HEK293 (cell line): Measurements from ENCODE around the gene SDF2L1.

ENCODE experiments used
- CTCF ChIA-PET: fragments of 350-600 bp; formaldehyde crosslinking; extraction: SDS; loops from one replicate; lab custom pipeline; 2021; ENCODE audit warnings: antibody characterized with exemption; lab: Yijun Ruan, JAX
- POLR2A ChIA-PET: fragments of 300-600 bp; formaldehyde crosslinking; extraction: SDS; loops from one replicate; lab custom pipeline; 2020; ENCODE audit warnings: antibody characterized with exemption, inconsistent platforms; lab: Yijun Ruan, JAX
- H3K27ac ChIP-seq: fragments of 200-500 bp; sonication (Bioruptor generic); 2 replicates; pipeline ENCODE4 v1.5.1; 2014; ENCODE audit warnings: low read depth, low read length, control low read depth, inconsistent platforms; ENCODE audit errors: extremely low read depth
- H3K36me3 ChIP-seq, 2 experiments: fragments of 200-500 bp in 1 of 2; sonication (Bioruptor generic) in 1 of 2; 1 replicate in 1 of 2; 2 replicates in 1 of 2; pipeline ENCODE4 v1.5.1; 2014 to 2017; ENCODE audit warnings: inconsistent platforms in 2 of 2, low read length in 2 of 2; ENCODE audit not compliant: control insufficient read depth in 2 of 2, insufficient read depth in 1 of 2
- H3K4me1 ChIP-seq: fragments of 200-500 bp; sonication (Bioruptor generic); 2 replicates; pipeline ENCODE4 v1.5.1; 2014; ENCODE audit warnings: mild to moderate bottlenecking, low read length, inconsistent platforms; ENCODE audit not compliant: control insufficient read depth, insufficient read depth
- H3K4me3 ChIP-seq: 2 replicates; pipeline ENCODE4 v1.5.1; 2011; ENCODE audit warnings: low read depth, mild to moderate bottlenecking, control low read depth, low read length, moderate library complexity
- H3K9me3 ChIP-seq: fragments of 200-500 bp; sonication (Bioruptor generic); 2 replicates; pipeline ENCODE4 v1.5.1; 2014; ENCODE audit warnings: low read depth, low read length, inconsistent platforms; ENCODE audit not compliant: control insufficient read depth, insufficient read depth
- CTCF ChIP-seq: fragments of 450-650 bp; formaldehyde crosslinking; IDR thresholded peaks from 2 replicates; pipeline ENCODE4 v1.5.1; 2016; ENCODE audit warnings: missing biosample characterization, missing genetic modification characterization
- GLI4 ChIP-seq: fragments of 450-650 bp; formaldehyde crosslinking; IDR thresholded peaks from 2 replicates; pipeline ENCODE4 v1.5.1; 2016; ENCODE audit warnings: missing biosample characterization, missing genetic modification characterization
- IKZF3 ChIP-seq: fragments of 450-650 bp; IDR thresholded peaks from 2 replicates; pipeline ENCODE4 v1.5.0; 2018; ENCODE audit warnings: missing biosample characterization, mild to moderate bottlenecking, missing genetic modification characterization, moderate library complexity
- MEIS1 ChIP-seq: sonication (generic); formaldehyde crosslinking; IDR thresholded peaks from 2 replicates; pipeline ENCODE4 v1.8.1; 2022; ENCODE audit warnings: missing genetic modification reagents, mild to moderate bottlenecking, borderline replicate concordance
- PRDM6 ChIP-seq: fragments of 450-650 bp; formaldehyde crosslinking; IDR thresholded peaks from 2 replicates; pipeline ENCODE4 v1.5.1; 2017; ENCODE audit warnings: missing biosample characterization, missing genetic modification characterization
- TRIM28 ChIP-seq: IDR thresholded peaks from 2 replicates; pipeline ENCODE4 v1.6.1; 2011; ENCODE audit warnings: low read length, control low read depth, borderline replicate concordance
- ZBTB17 ChIP-seq: fragments of 450-650 bp; formaldehyde crosslinking; IDR thresholded peaks from 2 replicates; pipeline ENCODE4 v1.5.1; 2016; ENCODE audit warnings: missing biosample characterization, missing genetic modification characterization
- ZBTB20 ChIP-seq: fragments of 450-650 bp; formaldehyde crosslinking; IDR thresholded peaks from 2 replicates; pipeline ENCODE4 v1.5.1; 2016; ENCODE audit warnings: missing biosample characterization, missing genetic modification characterization
- ZBTB21 ChIP-seq: fragments of 450-650 bp; formaldehyde crosslinking; IDR thresholded peaks from 2 replicates; pipeline ENCODE4 v1.5.1; 2017; ENCODE audit warnings: missing biosample characterization, missing genetic modification characterization
- ZBTB48 ChIP-seq: fragments of 450-650 bp; formaldehyde crosslinking; IDR thresholded peaks from 2 replicates; pipeline ENCODE4 v1.5.1; 2016; ENCODE audit warnings: missing biosample characterization, missing genetic modification characterization
- ZNF133 ChIP-seq: fragments of 450-650 bp; formaldehyde crosslinking; IDR thresholded peaks from 2 replicates; pipeline ENCODE4 v1.5.1; 2016; ENCODE audit warnings: missing biosample characterization, missing genetic modification characterization
- ZNF155 ChIP-seq: fragments of 450-650 bp; formaldehyde crosslinking; IDR thresholded peaks from 2 replicates; pipeline ENCODE4 v1.5.1; 2016; ENCODE audit warnings: missing biosample characterization, missing genetic modification characterization
- ZNF2 ChIP-seq: fragments of 450-650 bp; formaldehyde crosslinking; IDR thresholded peaks from 2 replicates; pipeline ENCODE4 v1.5.1; 2016; ENCODE audit warnings: missing biosample characterization, missing genetic modification characterization
- ZNF324 ChIP-seq: fragments of 450-650 bp; formaldehyde crosslinking; IDR thresholded peaks from 2 replicates; pipeline ENCODE4 v1.5.1; 2016; ENCODE audit warnings: missing biosample characterization, missing genetic modification characterization
- ZNF335 ChIP-seq: fragments of 450-650 bp; formaldehyde crosslinking; conservative IDR thresholded peaks from 2 replicates; pipeline ENCODE4 v1.5.1; 2016; ENCODE audit warnings: missing biosample characterization, missing genetic modification characterization
- ZNF366 ChIP-seq: fragments of 450-650 bp; formaldehyde crosslinking; conservative IDR thresholded peaks from 2 replicates; pipeline ENCODE4 v1.5.1; 2016; ENCODE audit warnings: missing biosample characterization, missing genetic modification characterization
- ZNF391 ChIP-seq: fragments of 450-650 bp; formaldehyde crosslinking; IDR thresholded peaks from 2 replicates; pipeline ENCODE4 v1.5.1; 2016; ENCODE audit warnings: low read depth, missing biosample characterization, missing genetic modification characterization, borderline replicate concordance
- ZNF394 ChIP-seq: fragments of 450-650 bp; formaldehyde crosslinking; IDR thresholded peaks from 2 replicates; pipeline ENCODE4 v1.5.1; 2016; ENCODE audit warnings: missing biosample characterization, missing genetic modification characterization, mild to moderate bottlenecking, moderate library complexity, borderline replicate concordance
- ZNF501 ChIP-seq: fragments of 450-650 bp; formaldehyde crosslinking; IDR thresholded peaks from 2 replicates; pipeline ENCODE4 v1.5.1; 2016; ENCODE audit warnings: missing biosample characterization, missing genetic modification characterization
- ZNF521 ChIP-seq: fragments of 450-650 bp; formaldehyde crosslinking; IDR thresholded peaks from 2 replicates; pipeline ENCODE4 v1.5.1; 2017; ENCODE audit warnings: missing biosample characterization, mild to moderate bottlenecking, missing genetic modification characterization
- ZNF530 ChIP-seq: fragments of 450-650 bp; formaldehyde crosslinking; IDR thresholded peaks from 2 replicates; pipeline ENCODE4 v1.5.1; 2016; ENCODE audit warnings: low read depth, missing biosample characterization, missing genetic modification characterization
- ZNF654 ChIP-seq: fragments of 450-650 bp; formaldehyde crosslinking; IDR thresholded peaks from 2 replicates; pipeline ENCODE4 v1.5.1; 2016; ENCODE audit warnings: low read depth, missing biosample characterization, missing genetic modification characterization
- ZNF692 ChIP-seq: fragments of 450-650 bp; formaldehyde crosslinking; IDR thresholded peaks from 2 replicates; pipeline ENCODE4 v1.5.1; 2016; ENCODE audit warnings: missing biosample characterization, missing genetic modification characterization

The SDF2L1 gene

GRCh38 chr22:21641417-21641788 is 699 bp upstream of the SDF2L1 start:
- CTCF ChIA-PET: interaction anchor here (0.6 to 3.3 kb wide), 8 partner anchors 11 to 552 kb away, joined by 3 to 109 read pairs (median 6); partner anchors contain the start of genes CCDC116 and YDJC
- Histone ChIP-seq H3K36me3 (peaks cover 0 to 20% of the 10 kb centered on the region in 2 experiments; a peak in 2 of 3 replicates), H3K9me3 (no peaks in the 10 kb centered on the region), H3K4me1 (no peaks in the 10 kb centered on the region), H3K4me3 (peak overlapping the region; percentile 49), H3K27ac (no peak overlapping the region)
- POLR2A ChIA-PET: interaction anchor here (0.6 to 3.0 kb wide), 11 partner anchors 10 to 73 kb away, joined by 3 to 50 read pairs (median 4); partner anchors contain the start of genes CCDC116, PPIL2 and YDJC
- TF ChIP-seq ZNF654 (peak; percentile 50), ZNF692 (0 out of 2 replicates have a peak, but pooled peaks have one; percentile 11), ZNF391 (tag by site-specific recombination) (0 out of 2 replicates have a peak, but pooled peaks have one; percentile 25), ZNF521 (tag by site-specific recombination) (no peak), ZBTB48 (no peak), ZNF133 (tag by site-specific recombination) (0 out of 2 replicates have a peak, but pooled peaks have one; percentile 49), PRDM6 (no peak), ZNF366 (tag by site-specific recombination) (no peak), ZNF530 (tag by site-specific recombination) (no peak), ZNF155 (tag by site-specific recombination) (no peak), ZBTB21 (tag by site-specific recombination) (no peak), ZNF2 (tag by site-specific recombination) (0 out of 2 replicates have a peak, but pooled peaks have one; percentile 20), CTCF (peak; percentile 61; the same call in 1 of the 2 replicates), ZBTB17 (tag by site-specific recombination) (peak; percentile 33), ZNF335 (tag by site-specific recombination) (peak; percentile 55), ZBTB20 (tag by site-specific recombination) (peak; percentile 3; the same call in 1 of the 2 replicates), MEIS1 (CRISPR knock-in tag) (no peak), ZNF501 (0 out of 2 replicates have a peak, but pooled peaks have one; percentile 21)

GRCh38 chr22:21642584-21643448 is 714 bp downstream of the SDF2L1 start:
- ChIA-PET POLR2A (interaction anchor here (0.5 to 3.0 kb wide), 11 partner anchors 9 to 783 kb away, joined by 3 to 50 read pairs (median 4); partner anchors contain the start of genes CCDC116 and YDJC), CTCF (interaction anchor here (0.6 to 3.3 kb wide), 21 partner anchors 9 to 707 kb away, joined by 3 to 109 read pairs (median 4); partner anchors contain the start of genes CCDC116 and YDJC)
- no peaks in the 10 kb centered on the region for H3K4me1 ChIP-seq
- peaks cover 0 to 29% of the 10 kb centered on the region in 2 experiments; a peak in 2 of 3 replicates for H3K36me3 ChIP-seq
- H3K27ac ChIP-seq: peak overlapping the region; percentile 6; the same call in 1 of the 2 replicates
- H3K9me3 ChIP-seq: no peaks in the 10 kb centered on the region
- peak overlapping the region; percentile 73 for H3K4me3 ChIP-seq
- 0 out of 2 replicates have a peak, but pooled peaks have one; percentile 12 for TF ChIP-seq ZNF324 (tag by site-specific recombination)
- peak; percentile 61; the same call in 1 of the 2 replicates for TF ChIP-seq ZBTB17 (tag by site-specific recombination)
- peak; percentile 83 for TF ChIP-seq ZNF394 (tag by site-specific recombination)
- TF ChIP-seq ZNF391 (tag by site-specific recombination): 0 out of 2 replicates have a peak, but pooled peaks have one; percentile 39
- TF ChIP-seq TRIM28: no peak
- TF ChIP-seq CTCF: peak; percentile 61
- TF ChIP-seq IKZF3 (tag by site-specific recombination): peak; percentile 89
- TF ChIP-seq GLI4 (tag by site-specific recombination): no peak
